GM23338 (cell line): ENCODE results near the gene CBX8. TPM values are rescaled to one million over a fixed set of nuclear protein-coding genes. Genes with fewer than 3 reads are reported as not detected.

Experiments
- ATAC-seq: fragments of 200-7000 bp; cut with Tn5 transposase; 3 replicates; pipeline ENCODE4 v1.9.1; 2020
- DNase-seq: peaks from one replicate; pipeline ENCODE4 v3.0.0-alpha.2; 2015; ENCODE audit warnings: low spot score
- H2AFZ ChIP-seq: fragments of 200-600 bp; sonication (generic); 2 replicates; pipeline ENCODE4 v1.8.0; 2016; ENCODE audit warnings: antibody characterized with exemption, mild to moderate bottlenecking, moderate library complexity
- H3F3A ChIP-seq: fragments of 200-600 bp; sonication (generic); replicated peaks from 2 replicates; pipeline ENCODE4 v1.8.0; 2017; ENCODE audit warnings: antibody characterized with exemption, mixed run types, low read depth
- H3K27ac ChIP-seq: fragments of 200-600 bp; sonication (generic); 2 replicates; pipeline ENCODE4 v1.6.1; 2016; ENCODE audit warnings: low read depth
- H3K27me3 ChIP-seq: fragments of 200-600 bp; sonication (generic); 2 replicates; pipeline ENCODE4 v1.8.0; 2016; ENCODE audit warnings: mild to moderate bottlenecking, mixed run types, moderate library complexity; ENCODE audit not compliant: insufficient read depth
- H3K36me3 ChIP-seq: fragments of 200-600 bp; sonication (generic); 2 replicates; pipeline ENCODE4 v1.8.0; 2016; ENCODE audit warnings: mild to moderate bottlenecking; ENCODE audit not compliant: insufficient read depth
- H3K4me1 ChIP-seq: fragments of 200-600 bp; sonication (generic); 2 replicates; pipeline ENCODE4 v1.8.0; 2016; ENCODE audit warnings: mild to moderate bottlenecking, moderate library complexity; ENCODE audit not compliant: insufficient read depth
- H3K4me2 ChIP-seq: fragments of 200-600 bp; sonication (generic); 2 replicates; pipeline ENCODE4 v1.7.1; 2017; ENCODE audit warnings: mixed run types
- H3K4me3 ChIP-seq: fragments of 200-600 bp; sonication (generic); 2 replicates; pipeline ENCODE4 v1.6.1; 2016; ENCODE audit warnings: mixed run types
- H3K79me2 ChIP-seq: fragments of 200-600 bp; sonication (generic); replicated peaks from 2 replicates; pipeline ENCODE4 v1.8.0; 2017; ENCODE audit warnings: mild to moderate bottlenecking; ENCODE audit not compliant: insufficient read depth
- H3K9me2 ChIP-seq: fragments of 200-600 bp; sonication (generic); 2 replicates; pipeline ENCODE4 v1.8.0; 2017; ENCODE audit not compliant: insufficient read depth
- H4K20me1 ChIP-seq: fragments of 200-600 bp; sonication (generic); replicated peaks from 2 replicates; pipeline ENCODE4 v1.8.0; 2017; ENCODE audit warnings: mild to moderate bottlenecking; ENCODE audit not compliant: insufficient read depth
- H3K27ac Mint-ChIP-seq: 2 replicates; pipeline ENCODE4 v1.8.0; 2020; ENCODE audit warnings: inconsistent platforms, mild to moderate bottlenecking, moderate library complexity, mixed read lengths
- H3K27me3 Mint-ChIP-seq: 3 replicates; pipeline ENCODE4 v1.8.0; 2022; ENCODE audit warnings: low read depth, mild to moderate bottlenecking, moderate library complexity, mixed read lengths, inconsistent platforms; ENCODE audit not compliant: insufficient read depth, poor library complexity
- H3K36me3 Mint-ChIP-seq: 3 replicates; pipeline ENCODE4 v1.8.0; 2021; ENCODE audit warnings: low read depth, mild to moderate bottlenecking, inconsistent platforms, moderate library complexity, mixed read lengths
- H3K4me1 Mint-ChIP-seq: 3 replicates; pipeline ENCODE4 v1.8.0; 2020; ENCODE audit warnings: mild to moderate bottlenecking, inconsistent platforms, mixed read lengths
- H3K4me3 Mint-ChIP-seq: 3 replicates; pipeline ENCODE4 v1.8.0; 2021; ENCODE audit warnings: moderate library complexity, mild to moderate bottlenecking, inconsistent platforms, mixed read lengths
- H3K9me3 Mint-ChIP-seq: 3 replicates; pipeline ENCODE4 v1.8.0; 2020; ENCODE audit warnings: moderate library complexity, mild to moderate bottlenecking, inconsistent platforms, mixed read lengths
- CREB1 ChIP-seq: fragments of 250-450 bp; sonication (Bioruptor Pico); IDR thresholded peaks from 2 replicates; pipeline ENCODE4 v1.5.0; 2020; ENCODE audit warnings: low read depth, mild to moderate bottlenecking, moderate library complexity
- EZH2 ChIP-seq: fragments of 200-600 bp; sonication (generic); IDR thresholded peaks from one replicate; pipeline ENCODE4 v1.8.0; 2017; ENCODE audit warnings: antibody characterized with exemption, mild to moderate bottlenecking, low read depth; ENCODE audit not compliant: unreplicated experiment
- EZH2phosphoT487 ChIP-seq: fragments of 200-600 bp; sonication (generic); IDR thresholded peaks from one replicate; pipeline ENCODE4 v1.8.1; 2018; ENCODE audit warnings: antibody characterized with exemption; ENCODE audit not compliant: unreplicated experiment
- STAT1 ChIP-seq: IDR thresholded peaks from one replicate; pipeline ENCODE4 v1.6.1; 2016; ENCODE audit warnings: antibody characterized with exemption; ENCODE audit not compliant: unreplicated experiment
- polyA plus RNA-seq: library from polyadenylated mRNA; unstranded; fragments of >200 nt; fragmentation: Nextera tagmentation; extraction: Ambion mirVana; gene quantifications from 2 replicates; pipeline ENCODE4 v1.2.1, GENCODE V29; 2016
- total RNA-seq: library from RNA; depleted of rRNA; stranded (reverse); fragments of >200 nt; shearing (Covaris generic); gene quantifications from 2 replicates; pipeline ENCODE4 v1.2.3, GENCODE V29; 2014
- TF ChIP-seq, protein P1 (sequence below), 2 experiments: fragments of 200-600 bp in 1 of 2; sonication (generic) in 1 of 2; conservative IDR thresholded peaks; 2 replicates each; pipeline versions ENCODE4 v1.5.1 to v1.6.1; 2016 to 2017; ENCODE audit warnings: antibody characterized with exemption in 2 of 2, low read depth in 2 of 2, mild to moderate bottlenecking in 2 of 2, moderate library complexity in 1 of 2
- TF ChIP-seq, protein P2 (sequence below): IDR thresholded peaks from 2 replicates; pipeline ENCODE4 v1.6.1; 2016; ENCODE audit warnings: antibody characterized with exemption
- TF ChIP-seq, protein P3 (sequence below): fragments of 250-450 bp; sonication (Bioruptor Pico); IDR thresholded peaks from 2 replicates; pipeline ENCODE4 v1.5.0; 2020; ENCODE audit warnings: mild to moderate bottlenecking, moderate library complexity

Gene CBX8
- total and polyA plus RNA-seq, 2 experiments from 2014 or later = 1.0 to 1.3 TPM

DNA sequence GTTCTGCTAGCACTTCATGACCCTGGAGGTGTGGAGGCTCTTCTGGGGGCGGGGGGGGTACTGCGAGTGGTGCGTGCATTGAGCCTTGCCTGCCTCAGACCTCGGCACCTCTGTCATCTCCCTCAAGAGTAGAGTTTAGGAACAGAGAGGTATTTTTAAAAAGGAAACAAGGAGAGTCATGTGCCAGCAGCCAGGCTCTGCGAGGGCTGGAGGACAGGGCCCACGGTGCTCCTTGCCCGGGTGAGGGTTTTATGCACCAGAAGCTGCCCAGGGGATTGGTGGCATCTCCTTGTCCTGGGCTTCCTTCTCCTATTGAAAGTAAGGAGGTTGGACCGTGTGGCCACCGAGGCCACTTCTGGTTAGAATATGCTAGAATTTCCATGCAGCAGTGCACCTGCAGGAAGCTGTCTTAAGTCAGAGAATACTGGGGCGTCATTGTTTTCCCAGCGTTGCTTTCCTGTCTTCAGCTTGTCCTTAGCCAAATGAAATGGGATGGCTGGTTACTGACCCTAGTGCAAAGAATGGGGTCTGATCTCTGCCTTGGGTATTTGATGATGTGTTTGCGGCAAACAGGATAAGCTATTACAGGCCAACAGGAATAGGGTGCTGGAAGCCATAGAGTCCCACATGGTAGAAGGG, 15.7 kb downstream of the CBX8 start:
- H3K4me3 Mint-ChIP-seq = no peak overlapping the region
- TF ChIP-seq, protein P1, sequence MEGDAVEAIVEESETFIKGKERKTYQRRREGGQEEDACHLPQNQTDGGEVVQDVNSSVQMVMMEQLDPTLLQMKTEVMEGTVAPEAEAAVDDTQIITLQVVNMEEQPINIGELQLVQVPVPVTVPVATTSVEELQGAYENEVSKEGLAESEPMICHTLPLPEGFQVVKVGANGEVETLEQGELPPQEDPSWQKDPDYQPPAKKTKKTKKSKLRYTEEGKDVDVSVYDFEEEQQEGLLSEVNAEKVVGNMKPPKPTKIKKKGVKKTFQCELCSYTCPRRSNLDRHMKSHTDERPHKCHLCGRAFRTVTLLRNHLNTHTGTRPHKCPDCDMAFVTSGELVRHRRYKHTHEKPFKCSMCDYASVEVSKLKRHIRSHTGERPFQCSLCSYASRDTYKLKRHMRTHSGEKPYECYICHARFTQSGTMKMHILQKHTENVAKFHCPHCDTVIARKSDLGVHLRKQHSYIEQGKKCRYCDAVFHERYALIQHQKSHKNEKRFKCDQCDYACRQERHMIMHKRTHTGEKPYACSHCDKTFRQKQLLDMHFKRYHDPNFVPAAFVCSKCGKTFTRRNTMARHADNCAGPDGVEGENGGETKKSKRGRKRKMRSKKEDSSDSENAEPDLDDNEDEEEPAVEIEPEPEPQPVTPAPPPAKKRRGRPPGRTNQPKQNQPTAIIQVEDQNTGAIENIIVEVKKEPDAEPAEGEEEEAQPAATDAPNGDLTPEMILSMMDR (conservative IDR thresholded peaks at IDR 0.05; ENCODE audit: low read depth in 2 of 2) = no peak
- TF ChIP-seq EZH2phosphoT487 = no peak
- Histone ChIP-seq H3K4me1 (peaks cover 19% of the 10 kb centered on the region), H3K27me3 (peaks cover 1% of the 10 kb centered on the region; the same call in 1 of the 2 replicates), H4K20me1 (peaks cover 38% of the 10 kb centered on the region), H3K9me2 (no peaks in the 10 kb centered on the region), H3K27ac (no peak overlapping the region), H2AFZ (no peak overlapping the region), H3K4me2 (no peak overlapping the region), H3F3A (peaks cover 16% of the 10 kb centered on the region; the same call in 1 of the 2 replicates), H3K36me3 (peaks cover 8% of the 10 kb centered on the region), H3K4me3 (no peak overlapping the region), H3K79me2 (peaks cover 30% of the 10 kb centered on the region)
- ATAC-seq (no peak), DNase-seq (no peak)
- peaks cover 44% of the 10 kb centered on the region for H3K27me3 Mint-ChIP-seq
- no peaks in the 10 kb centered on the region; the same call in 2 of the 3 replicates for H3K9me3 Mint-ChIP-seq
- no peak overlapping the region for H3K27ac Mint-ChIP-seq
- H3K36me3 Mint-ChIP-seq = peaks cover 70% of the 10 kb centered on the region
- H3K4me1 Mint-ChIP-seq = peaks cover 47% of the 10 kb centered on the region

DNA sequence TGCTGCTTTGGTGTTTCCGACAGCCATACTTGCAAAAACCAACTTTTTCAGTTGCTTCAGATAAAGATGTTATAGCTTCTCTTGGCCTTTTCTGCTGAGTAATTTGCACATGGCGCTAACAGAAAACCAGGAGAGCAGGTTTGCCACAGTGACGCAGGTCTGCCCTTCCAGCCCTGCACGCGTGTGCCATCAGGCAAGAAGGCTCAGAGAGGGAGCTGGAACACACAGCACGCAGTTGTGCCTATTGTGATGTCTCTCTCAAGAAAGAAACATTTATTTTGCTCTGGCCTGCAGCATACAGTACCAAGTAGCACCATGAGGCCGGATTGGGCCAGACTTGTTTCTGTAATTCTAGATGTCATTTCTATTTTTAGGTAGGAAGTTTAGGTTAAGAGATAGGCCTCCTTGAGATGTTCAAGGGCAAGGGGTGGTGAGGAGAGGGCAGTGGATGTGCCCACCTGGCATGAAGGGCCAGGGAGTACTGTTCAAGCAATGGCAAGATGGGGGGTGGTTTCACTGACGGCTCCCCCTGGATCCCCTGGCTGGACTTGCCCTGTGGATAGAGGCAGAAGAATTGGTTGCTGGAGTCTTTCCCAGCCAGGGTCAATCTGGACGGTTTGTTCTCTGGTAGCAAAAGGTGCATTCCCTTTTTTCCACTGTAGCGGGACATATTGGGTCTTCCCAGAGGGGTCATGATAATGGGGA, 17.1 kb downstream of the CBX8 start:
- ATAC-seq = no peak
- Histone ChIP-seq H3K27ac (no peak overlapping the region), H2AFZ (no peak overlapping the region), H3K36me3 (peaks cover 8% of the 10 kb centered on the region), H3K4me1 (peaks cover 23% of the 10 kb centered on the region), H3K4me2 (peak overlapping the region; percentile 97), H3K4me3 (peak overlapping the region; percentile 97), H3F3A (peaks cover 15% of the 10 kb centered on the region; the same call in 1 of the 2 replicates), H4K20me1 (peaks cover 35% of the 10 kb centered on the region), H3K79me2 (peaks cover 30% of the 10 kb centered on the region), H3K27me3 (peaks cover 12% of the 10 kb centered on the region), H3K9me2 (no peaks in the 10 kb centered on the region)
- Mint-ChIP-seq H3K9me3 (no peaks in the 10 kb centered on the region; the same call in 2 of the 3 replicates), H3K27ac (no peak overlapping the region), H3K36me3 (peaks cover 58% of the 10 kb centered on the region), H3K4me3 (peak overlapping the region; percentile 96), H3K27me3 (peaks cover 37% of the 10 kb centered on the region), H3K4me1 (peaks cover 46% of the 10 kb centered on the region)
- no peak for DNase-seq
- TF ChIP-seq, protein P2, sequence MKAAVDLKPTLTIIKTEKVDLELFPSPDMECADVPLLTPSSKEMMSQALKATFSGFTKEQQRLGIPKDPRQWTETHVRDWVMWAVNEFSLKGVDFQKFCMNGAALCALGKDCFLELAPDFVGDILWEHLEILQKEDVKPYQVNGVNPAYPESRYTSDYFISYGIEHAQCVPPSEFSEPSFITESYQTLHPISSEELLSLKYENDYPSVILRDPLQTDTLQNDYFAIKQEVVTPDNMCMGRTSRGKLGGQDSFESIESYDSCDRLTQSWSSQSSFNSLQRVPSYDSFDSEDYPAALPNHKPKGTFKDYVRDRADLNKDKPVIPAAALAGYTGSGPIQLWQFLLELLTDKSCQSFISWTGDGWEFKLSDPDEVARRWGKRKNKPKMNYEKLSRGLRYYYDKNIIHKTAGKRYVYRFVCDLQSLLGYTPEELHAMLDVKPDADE = no peak
- TF ChIP-seq CREB1 (CRISPR knock-in tag) = no peak
- no peak for TF ChIP-seq STAT1
- TF ChIP-seq, protein P3, sequence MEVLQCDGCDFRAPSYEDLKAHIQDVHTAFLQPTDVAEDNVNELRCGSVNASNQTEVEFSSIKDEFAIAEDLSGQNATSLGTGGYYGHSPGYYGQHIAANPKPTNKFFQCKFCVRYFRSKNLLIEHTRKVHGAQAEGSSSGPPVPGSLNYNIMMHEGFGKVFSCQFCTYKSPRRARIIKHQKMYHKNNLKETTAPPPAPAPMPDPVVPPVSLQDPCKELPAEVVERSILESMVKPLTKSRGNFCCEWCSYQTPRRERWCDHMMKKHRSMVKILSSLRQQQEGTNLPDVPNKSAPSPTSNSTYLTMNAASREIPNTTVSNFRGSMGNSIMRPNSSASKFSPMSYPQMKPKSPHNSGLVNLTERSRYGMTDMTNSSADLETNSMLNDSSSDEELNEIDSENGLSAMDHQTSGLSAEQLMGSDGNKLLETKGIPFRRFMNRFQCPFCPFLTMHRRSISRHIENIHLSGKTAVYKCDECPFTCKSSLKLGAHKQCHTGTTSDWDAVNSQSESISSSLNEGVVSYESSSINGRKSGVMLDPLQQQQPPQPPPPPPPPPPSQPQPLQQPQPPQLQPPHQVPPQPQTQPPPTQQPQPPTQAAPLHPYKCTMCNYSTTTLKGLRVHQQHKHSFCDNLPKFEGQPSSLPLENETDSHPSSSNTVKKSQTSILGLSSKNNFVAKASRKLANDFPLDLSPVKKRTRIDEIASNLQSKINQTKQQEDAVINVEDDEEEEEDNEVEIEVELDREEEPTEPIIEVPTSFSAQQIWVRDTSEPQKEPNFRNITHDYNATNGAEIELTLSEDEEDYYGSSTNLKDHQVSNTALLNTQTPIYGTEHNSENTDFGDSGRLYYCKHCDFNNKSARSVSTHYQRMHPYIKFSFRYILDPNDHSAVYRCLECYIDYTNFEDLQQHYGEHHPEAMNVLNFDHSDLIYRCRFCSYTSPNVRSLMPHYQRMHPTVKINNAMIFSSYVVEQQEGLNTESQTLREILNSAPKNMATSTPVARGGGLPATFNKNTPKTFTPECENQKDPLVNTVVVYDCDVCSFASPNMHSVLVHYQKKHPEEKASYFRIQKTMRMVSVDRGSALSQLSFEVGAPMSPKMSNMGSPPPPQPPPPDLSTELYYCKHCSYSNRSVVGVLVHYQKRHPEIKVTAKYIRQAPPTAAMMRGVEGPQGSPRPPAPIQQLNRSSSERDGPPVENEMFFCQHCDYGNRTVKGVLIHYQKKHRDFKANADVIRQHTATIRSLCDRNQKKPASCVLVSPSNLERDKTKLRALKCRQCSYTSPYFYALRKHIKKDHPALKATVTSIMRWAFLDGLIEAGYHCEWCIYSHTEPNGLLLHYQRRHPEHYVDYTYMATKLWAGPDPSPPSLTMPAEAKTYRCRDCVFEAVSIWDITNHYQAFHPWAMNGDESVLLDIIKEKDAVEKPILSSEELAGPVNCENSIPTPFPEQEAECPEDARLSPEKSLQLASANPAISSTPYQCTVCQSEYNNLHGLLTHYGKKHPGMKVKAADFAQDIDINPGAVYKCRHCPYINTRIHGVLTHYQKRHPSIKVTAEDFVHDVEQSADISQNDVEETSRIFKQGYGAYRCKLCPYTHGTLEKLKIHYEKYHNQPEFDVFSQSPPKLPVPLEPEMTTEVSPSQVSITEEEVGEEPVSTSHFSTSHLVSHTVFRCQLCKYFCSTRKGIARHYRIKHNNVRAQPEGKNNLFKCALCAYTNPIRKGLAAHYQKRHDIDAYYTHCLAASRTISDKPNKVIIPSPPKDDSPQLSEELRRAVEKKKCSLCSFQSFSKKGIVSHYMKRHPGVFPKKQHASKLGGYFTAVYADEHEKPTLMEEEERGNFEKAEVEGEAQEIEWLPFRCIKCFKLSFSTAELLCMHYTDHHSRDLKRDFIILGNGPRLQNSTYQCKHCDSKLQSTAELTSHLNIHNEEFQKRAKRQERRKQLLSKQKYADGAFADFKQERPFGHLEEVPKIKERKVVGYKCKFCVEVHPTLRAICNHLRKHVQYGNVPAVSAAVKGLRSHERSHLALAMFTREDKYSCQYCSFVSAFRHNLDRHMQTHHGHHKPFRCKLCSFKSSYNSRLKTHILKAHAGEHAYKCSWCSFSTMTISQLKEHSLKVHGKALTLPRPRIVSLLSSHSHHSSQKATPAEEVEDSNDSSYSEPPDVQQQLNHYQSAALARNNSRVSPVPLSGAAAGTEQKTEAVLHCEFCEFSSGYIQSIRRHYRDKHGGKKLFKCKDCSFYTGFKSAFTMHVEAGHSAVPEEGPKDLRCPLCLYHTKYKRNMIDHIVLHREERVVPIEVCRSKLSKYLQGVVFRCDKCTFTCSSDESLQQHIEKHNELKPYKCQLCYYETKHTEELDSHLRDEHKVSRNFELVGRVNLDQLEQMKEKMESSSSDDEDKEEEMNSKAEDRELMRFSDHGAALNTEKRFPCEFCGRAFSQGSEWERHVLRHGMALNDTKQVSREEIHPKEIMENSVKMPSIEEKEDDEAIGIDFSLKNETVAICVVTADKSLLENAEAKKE (CRISPR knock-in tag) = no peak
- TF ChIP-seq EZH2 = no peak
- TF ChIP-seq, protein P1 (conservative IDR thresholded peaks at IDR 0.05; ENCODE audit: low read depth in 2 of 2) = no peak
